ENCODE results near the gene TENM4.

DNA sequence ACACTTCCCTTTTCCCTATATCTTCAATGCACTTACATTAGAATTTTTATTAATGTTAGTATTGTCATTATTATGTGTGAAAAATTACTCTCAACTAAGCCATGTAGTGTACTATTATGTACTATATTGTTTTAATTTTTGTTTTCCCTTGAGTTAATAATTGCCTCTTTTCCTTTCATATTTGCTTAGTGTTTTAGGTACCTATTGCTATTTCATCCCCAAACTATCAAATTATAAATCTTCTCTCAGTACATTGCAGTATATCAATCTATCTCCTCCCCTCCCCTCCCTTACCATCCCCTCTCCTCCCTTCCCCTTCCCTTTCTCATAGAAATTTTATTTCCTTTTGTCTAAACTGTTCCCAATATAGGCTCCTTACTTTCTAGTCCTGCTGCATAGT lies 12.8 kb upstream of the TENM4 start:
- TF ChIP-seq RCOR1 (IDR thresholded peaks at IDR 0.05; ENCODE audit: low read depth, low read length): no peak
- TF ChIP-seq, protein P1, sequence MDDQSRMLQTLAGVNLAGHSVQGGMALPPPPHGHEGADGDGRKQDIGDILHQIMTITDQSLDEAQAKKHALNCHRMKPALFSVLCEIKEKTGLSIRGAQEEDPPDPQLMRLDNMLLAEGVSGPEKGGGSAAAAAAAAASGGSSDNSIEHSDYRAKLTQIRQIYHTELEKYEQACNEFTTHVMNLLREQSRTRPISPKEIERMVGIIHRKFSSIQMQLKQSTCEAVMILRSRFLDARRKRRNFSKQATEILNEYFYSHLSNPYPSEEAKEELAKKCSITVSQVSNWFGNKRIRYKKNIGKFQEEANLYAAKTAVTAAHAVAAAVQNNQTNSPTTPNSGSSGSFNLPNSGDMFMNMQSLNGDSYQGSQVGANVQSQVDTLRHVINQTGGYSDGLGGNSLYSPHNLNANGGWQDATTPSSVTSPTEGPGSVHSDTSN (IDR thresholded peaks at IDR 0.05): no peak
- TF ChIP-seq, protein P2, sequence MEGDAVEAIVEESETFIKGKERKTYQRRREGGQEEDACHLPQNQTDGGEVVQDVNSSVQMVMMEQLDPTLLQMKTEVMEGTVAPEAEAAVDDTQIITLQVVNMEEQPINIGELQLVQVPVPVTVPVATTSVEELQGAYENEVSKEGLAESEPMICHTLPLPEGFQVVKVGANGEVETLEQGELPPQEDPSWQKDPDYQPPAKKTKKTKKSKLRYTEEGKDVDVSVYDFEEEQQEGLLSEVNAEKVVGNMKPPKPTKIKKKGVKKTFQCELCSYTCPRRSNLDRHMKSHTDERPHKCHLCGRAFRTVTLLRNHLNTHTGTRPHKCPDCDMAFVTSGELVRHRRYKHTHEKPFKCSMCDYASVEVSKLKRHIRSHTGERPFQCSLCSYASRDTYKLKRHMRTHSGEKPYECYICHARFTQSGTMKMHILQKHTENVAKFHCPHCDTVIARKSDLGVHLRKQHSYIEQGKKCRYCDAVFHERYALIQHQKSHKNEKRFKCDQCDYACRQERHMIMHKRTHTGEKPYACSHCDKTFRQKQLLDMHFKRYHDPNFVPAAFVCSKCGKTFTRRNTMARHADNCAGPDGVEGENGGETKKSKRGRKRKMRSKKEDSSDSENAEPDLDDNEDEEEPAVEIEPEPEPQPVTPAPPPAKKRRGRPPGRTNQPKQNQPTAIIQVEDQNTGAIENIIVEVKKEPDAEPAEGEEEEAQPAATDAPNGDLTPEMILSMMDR (IDR thresholded peaks at IDR 0.05): no peak
- no peak for TF ChIP-seq CBX2 (IDR thresholded peaks at IDR 0.05; ENCODE audit: borderline replicate concordance, low read depth)
- no peak for TF ChIP-seq CEBPB (IDR thresholded peaks at IDR 0.05)
- no peak for TF ChIP-seq MAZ (IDR thresholded peaks at IDR 0.05; ENCODE audit: borderline replicate concordance, low read depth, low read length)
- TF ChIP-seq POLR2A (IDR thresholded peaks at IDR 0.05; ENCODE audit: low read length): no peak
- no peak for TF ChIP-seq MAFK (IDR thresholded peaks at IDR 0.05; ENCODE audit: partially characterized antibody)
